ENCODE measurements around the gene TTLL12. TPM values are rescaled to one million over a fixed set of nuclear protein-coding genes. Genes with fewer than 3 reads are reported as not detected.

The TTLL12 gene
- total and polyA plus RNA-seq, 2 of the 8 experiments (the other 6 are each of a cell fraction or from before 2014, with no cell fraction given), result 101 to 124 TPM

DNA sequence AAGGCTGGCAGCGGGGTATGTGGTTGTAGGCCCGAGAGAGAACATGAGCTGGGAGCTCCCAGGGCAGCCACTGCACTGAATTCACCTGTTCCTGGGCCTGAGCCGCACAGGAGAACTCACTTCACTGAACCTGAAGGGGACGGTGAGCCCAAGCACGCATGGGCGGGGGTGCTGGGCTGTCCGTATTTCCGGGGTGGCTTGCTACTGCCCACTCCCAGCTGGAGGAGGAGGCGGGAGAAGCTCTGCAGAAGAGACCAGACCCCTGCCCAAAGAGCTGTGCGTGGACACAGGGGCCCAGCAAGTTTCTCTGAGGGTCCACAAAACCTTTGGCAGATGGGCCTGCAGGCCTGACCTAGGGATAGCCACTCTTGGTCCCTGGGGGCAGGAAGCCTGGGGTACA, 4.8 kb downstream of the TTLL12 start:
- no peak overlapping the region for H2AK5ac ChIP-seq (ENCODE audit: low read depth, low read length)
- H3K4me2 ChIP-seq (ENCODE audit: insufficient read depth in 1 of 2, low read depth in 2 of 2, low read length in 2 of 2), result no peak overlapping the region
- no peak overlapping the region for H3K56ac ChIP-seq (replicated peaks; ENCODE audit: insufficient read length, low read depth, low read length)
- H3K79me2 ChIP-seq (ENCODE audit: control insufficient read depth in 1 of 2, insufficient read depth in 2 of 2, low read length in 2 of 2), result peaks cover 0 to 32% of the 10 kb centered on the region in 2 experiments; a peak in 3 of 4 replicates
- DNase-seq (ENCODE audit: low read depth in 1 of 2, low spot score in 2 of 2) (no peak), FAIRE-seq (no peak)
- H3K23ac ChIP-seq (ENCODE audit: insufficient read length), result no peak overlapping the region
- H3K36me3 ChIP-seq (ENCODE audit: control insufficient read depth in 2 of 4, insufficient read depth in 4 of 4, low read length in 3 of 4), result peaks cover 19 to 37% (median 32%) of the 10 kb centered on the region in 4 experiments; a peak in 7 of 8 replicates
- H2BK15ac ChIP-seq (ENCODE audit: low read length), result no peak overlapping the region
- no peak overlapping the region for H3K14ac ChIP-seq (ENCODE audit: insufficient read length)
- H4K91ac ChIP-seq (replicated peaks; ENCODE audit: insufficient read length, low read length), result no peak overlapping the region
- H2BK12ac ChIP-seq (ENCODE audit: low read depth, low read length), result no peak overlapping the region
- no peak overlapping the region for H4K8ac ChIP-seq (ENCODE audit: extremely low read depth, insufficient read depth, low read length)
- H3K27ac ChIP-seq (ENCODE audit: low read depth, low read length), result no peak overlapping the region
- no peak overlapping the region for H2AFZ ChIP-seq (ENCODE audit: low read length)
- H3K18ac ChIP-seq (ENCODE audit: extremely low read depth, low read length), result no peak overlapping the region
- WGBS, 2 experiments (ENCODE audit: extremely low coverage in 1 of 2, insufficient coverage in 1 of 2, insufficient read length in 1 of 2, insufficient replicate concordance in 2 of 2, low coverage in 1 of 2, low lambda C conversion rate in 2 of 2, missing lambda C conversion rate in 1 of 2), result 91% methylated on average over 10 of the region's 10 CpGs; no CpG with 5 or more reads in 1 of the 2 experiments
- H2BK5ac ChIP-seq (ENCODE audit: low read depth, low read length), result no peak overlapping the region
- peaks cover 4 to 20% of the 10 kb centered on the region in 2 experiments for H4K20me1 ChIP-seq (replicated peaks in 1 of 2; ENCODE audit: control insufficient read depth in 1 of 2, insufficient read depth in 2 of 2, low read length in 2 of 2)
- H3K23me2 ChIP-seq (ENCODE audit: low read depth, low read length), result peaks cover 7% of the 10 kb centered on the region; the same call in 1 of the 2 replicates
- no peak overlapping the region for H3K4me3 ChIP-seq (ENCODE audit: extremely low read depth in 1 of 4, insufficient read depth in 2 of 4, low read depth in 3 of 4, low read length in 4 of 4)
- H3K9me3 ChIP-seq (ENCODE audit: insufficient read depth in 2 of 2, low read depth in 1 of 2, low read length in 1 of 2), result no peaks in the 10 kb centered on the region
- no peak overlapping the region for H4K5ac ChIP-seq (ENCODE audit: insufficient read length, low read depth, low read length)
- ChIA-PET POLR2A (ENCODE audit: partially characterized antibody) (interaction anchor here (1.4 to 5.0 kb wide), 4 partner anchors 10 to 25 kb away, joined by 4 to 29 read pairs (median 7); no protein-coding TSS in a partner anchor), CTCF (ENCODE audit: partially characterized antibody) (interaction anchor here (0.6 to 12.4 kb wide), 4 partner anchors 19 to 453 kb away, joined by 3 to 104 read pairs (median 3); no protein-coding TSS in a partner anchor)
- peaks cover 10% of the 10 kb centered on the region; the same call in 1 of the 2 replicates for H3K79me1 ChIP-seq (ENCODE audit: low read depth, low read length)
- no peak overlapping the region for H2BK120ac ChIP-seq (replicated peaks; ENCODE audit: low read depth, low read length)
- no peaks in the 10 kb centered on the region for H3K27me3 ChIP-seq (replicated peaks in 1 of 4; ENCODE audit: control insufficient read depth in 3 of 4, extremely low read depth in 1 of 4, insufficient read depth in 3 of 4, low read length in 3 of 4)
- H2BK20ac ChIP-seq (ENCODE audit: low read length), result no peak overlapping the region
- H3K4ac ChIP-seq (replicated peaks; ENCODE audit: insufficient read length, low read depth, low read length), result no peak overlapping the region
- peaks cover 0 to 11% (median 5%) of the 10 kb centered on the region in 4 experiments; a peak in 5 of 7 replicates for H3K4me1 ChIP-seq (replicated peaks in 1 of 4; ENCODE audit: control insufficient read depth in 3 of 4, insufficient read depth in 4 of 4, low read length in 3 of 4)
- H3K9ac ChIP-seq (replicated peaks in 1 of 4; ENCODE audit: extremely low read depth in 1 of 4, low read depth in 3 of 4, low read length in 3 of 4), result no peak overlapping the region; a peak in 1 of 7 replicates
- TF ChIP-seq YY1 (IDR thresholded peaks at IDR 0.05; ENCODE audit: low read depth, low read length) (no peak), POU5F1 (IDR thresholded peaks at IDR 0.05; ENCODE audit: low read depth, low read length) (no peak), CREB1 (IDR thresholded peaks at IDR 0.05) (no peak), RAD21 (IDR thresholded peaks at IDR 0.05 in 1 of 2, conservative IDR thresholded peaks at IDR 0.05 in 1 of 2; ENCODE audit: low read depth in 2 of 2, low read length in 2 of 2) (no peak), TAF7 (optimal IDR thresholded peaks at IDR 0.05; ENCODE audit: borderline replicate concordance, low read depth, low read length) (no peak), EZH2 (IDR thresholded peaks at IDR 0.05; ENCODE audit: low read depth, low read length, severe bottlenecking) (no peak), SP1 (IDR thresholded peaks at IDR 0.05; ENCODE audit: low read depth, low read length) (no peak), PHF8 (conservative IDR thresholded peaks at IDR 0.05; ENCODE audit: low read depth, low read length) (no peak), RBBP5 (IDR thresholded peaks at IDR 0.05; ENCODE audit: borderline replicate concordance, low read depth, low read length) (no peak), JUND (IDR thresholded peaks at IDR 0.05; ENCODE audit: low read length) (no peak)
- TF ChIP-seq, protein P1, sequence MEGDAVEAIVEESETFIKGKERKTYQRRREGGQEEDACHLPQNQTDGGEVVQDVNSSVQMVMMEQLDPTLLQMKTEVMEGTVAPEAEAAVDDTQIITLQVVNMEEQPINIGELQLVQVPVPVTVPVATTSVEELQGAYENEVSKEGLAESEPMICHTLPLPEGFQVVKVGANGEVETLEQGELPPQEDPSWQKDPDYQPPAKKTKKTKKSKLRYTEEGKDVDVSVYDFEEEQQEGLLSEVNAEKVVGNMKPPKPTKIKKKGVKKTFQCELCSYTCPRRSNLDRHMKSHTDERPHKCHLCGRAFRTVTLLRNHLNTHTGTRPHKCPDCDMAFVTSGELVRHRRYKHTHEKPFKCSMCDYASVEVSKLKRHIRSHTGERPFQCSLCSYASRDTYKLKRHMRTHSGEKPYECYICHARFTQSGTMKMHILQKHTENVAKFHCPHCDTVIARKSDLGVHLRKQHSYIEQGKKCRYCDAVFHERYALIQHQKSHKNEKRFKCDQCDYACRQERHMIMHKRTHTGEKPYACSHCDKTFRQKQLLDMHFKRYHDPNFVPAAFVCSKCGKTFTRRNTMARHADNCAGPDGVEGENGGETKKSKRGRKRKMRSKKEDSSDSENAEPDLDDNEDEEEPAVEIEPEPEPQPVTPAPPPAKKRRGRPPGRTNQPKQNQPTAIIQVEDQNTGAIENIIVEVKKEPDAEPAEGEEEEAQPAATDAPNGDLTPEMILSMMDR (IDR thresholded peaks at IDR 0.05; ENCODE audit: control extremely low read depth in 1 of 3, insufficient read depth in 1 of 3, low read depth in 1 of 3, low read length in 3 of 3), result no peak
